GM20000 (cell line): ENCODE data around the gene TMED5.
"Not testable (repeated sequence)": the region's sequence is repeated elsewhere in the genome, so short reads cannot be mapped to it uniquely, and the experiment has no call there.

Experiments
- DNase-seq: peaks from one replicate; pipeline ENCODE4 v3.0.0; 2012; ENCODE audit warnings: low spot score
- TF ChIP-seq, protein P1 (sequence below): IDR thresholded peaks from 2 replicates; pipeline ENCODE4 v1.5.1; 2012; ENCODE audit warnings: mild to moderate bottlenecking, control low read depth; ENCODE audit errors: extremely low read depth, missing control alignments

Gene TMED5

GRCh38 chr1:93179886-93180722 is at the start of gene TMED5:
TMED5 (minus strand) TSS chr1:93180413; CDS start chr1:93180242, 171 bp downstream.
- DNase-seq: peak; percentile 92
- TF ChIP-seq, protein P1, sequence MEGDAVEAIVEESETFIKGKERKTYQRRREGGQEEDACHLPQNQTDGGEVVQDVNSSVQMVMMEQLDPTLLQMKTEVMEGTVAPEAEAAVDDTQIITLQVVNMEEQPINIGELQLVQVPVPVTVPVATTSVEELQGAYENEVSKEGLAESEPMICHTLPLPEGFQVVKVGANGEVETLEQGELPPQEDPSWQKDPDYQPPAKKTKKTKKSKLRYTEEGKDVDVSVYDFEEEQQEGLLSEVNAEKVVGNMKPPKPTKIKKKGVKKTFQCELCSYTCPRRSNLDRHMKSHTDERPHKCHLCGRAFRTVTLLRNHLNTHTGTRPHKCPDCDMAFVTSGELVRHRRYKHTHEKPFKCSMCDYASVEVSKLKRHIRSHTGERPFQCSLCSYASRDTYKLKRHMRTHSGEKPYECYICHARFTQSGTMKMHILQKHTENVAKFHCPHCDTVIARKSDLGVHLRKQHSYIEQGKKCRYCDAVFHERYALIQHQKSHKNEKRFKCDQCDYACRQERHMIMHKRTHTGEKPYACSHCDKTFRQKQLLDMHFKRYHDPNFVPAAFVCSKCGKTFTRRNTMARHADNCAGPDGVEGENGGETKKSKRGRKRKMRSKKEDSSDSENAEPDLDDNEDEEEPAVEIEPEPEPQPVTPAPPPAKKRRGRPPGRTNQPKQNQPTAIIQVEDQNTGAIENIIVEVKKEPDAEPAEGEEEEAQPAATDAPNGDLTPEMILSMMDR: no peak

- no peak for DNase-seq
- TF ChIP-seq, protein P1: no peak
Observed at GRCh38 chr1:93223023-93223675, 42.9 kb upstream of the TMED5 start.

DNA sequence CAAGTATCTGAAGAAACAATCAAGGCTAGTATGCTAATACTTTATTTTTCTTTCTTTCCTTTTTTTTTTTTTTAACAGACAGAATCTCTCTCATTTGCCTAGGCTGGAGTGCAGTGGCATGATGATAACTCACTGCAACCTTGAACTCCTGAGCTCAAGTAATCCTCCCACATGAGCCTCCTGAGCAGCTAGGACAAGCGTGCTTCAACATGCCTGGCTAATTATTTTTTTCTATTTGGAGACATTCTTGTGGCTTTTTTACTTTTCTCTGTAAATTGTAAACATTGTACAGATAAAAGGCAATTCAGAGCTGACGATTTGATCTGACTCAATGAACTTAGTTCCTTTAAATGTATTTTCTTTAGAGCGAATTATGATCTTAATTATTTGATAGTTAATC is 41.7 kb upstream of the TMED5 start:
- DNase-seq: no peak
- TF ChIP-seq, protein P1: no peak

DNA sequence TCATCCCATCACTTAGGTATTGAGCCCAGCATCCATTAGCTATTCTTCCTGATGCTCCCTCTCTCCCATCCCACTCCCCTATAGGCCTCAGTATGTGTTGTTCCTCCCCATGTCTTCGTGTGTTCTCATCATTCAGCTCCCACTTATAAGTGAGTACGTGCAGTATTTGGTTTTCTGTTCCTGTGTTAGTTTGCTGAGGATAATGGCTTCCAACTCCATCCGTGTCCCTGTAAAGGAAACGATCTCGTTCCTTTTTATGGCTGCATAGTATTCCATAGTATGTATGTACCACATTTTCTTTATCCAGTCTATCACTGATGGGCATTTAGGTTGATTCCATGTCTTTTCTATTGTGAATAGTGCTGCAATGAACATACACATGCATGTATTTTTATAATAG is 40.5 kb upstream of the TMED5 start:
- not testable (repeated sequence) for DNase-seq

GRCh38 chr1:93219443-93219842 is 39.2 kb upstream of the TMED5 start:
- TF ChIP-seq, protein P1: no peak
- DNase-seq: peak; percentile 38

DNA sequence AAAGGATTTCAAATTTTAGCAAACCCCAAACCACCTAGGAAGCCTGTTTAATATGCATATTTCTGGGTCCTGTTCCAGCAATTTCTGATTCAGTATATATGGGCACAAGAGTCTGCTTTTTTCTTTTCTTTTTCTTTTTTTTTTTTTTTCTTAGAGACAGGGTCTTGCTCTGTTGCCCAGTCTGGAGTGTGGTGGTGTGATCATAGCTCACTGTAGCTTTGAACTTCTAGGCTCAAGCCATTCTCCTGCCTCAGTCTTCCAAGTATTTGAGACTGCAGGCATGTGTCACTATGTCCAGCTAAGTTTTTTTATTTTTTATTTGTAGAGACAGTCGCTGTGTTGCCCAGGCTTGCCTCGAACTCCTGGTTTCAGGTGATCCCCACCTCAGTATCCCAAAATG is 35.1 kb upstream of the TMED5 start:
- TF ChIP-seq, protein P1: no peak
- DNase-seq: no peak

- DNase-seq: no peak
- TF ChIP-seq, protein P1: no peak
Observed at GRCh38 chr1:93207211-93207610, 27.0 kb upstream of the TMED5 start.
